Right kidney (tissue), 1 donor: ENCODE data around the gene STX16.
"Not testable (repeated sequence)": the region's sequence is repeated elsewhere in the genome, so short reads cannot be mapped to it uniquely, and the experiment has no call there.

Experiments
- DNase-seq: peaks from one replicate; pipeline ENCODE4 v3.0.0-alpha.2; 2016

The STX16 gene

GRCh38 chr20:58726156-58726555, 75.1 kb downstream of the STX16 start:
- not testable (repeated sequence) for DNase-seq
